Measurements from ENCODE around the gene INPP5E.

The INPP5E gene, protein sequence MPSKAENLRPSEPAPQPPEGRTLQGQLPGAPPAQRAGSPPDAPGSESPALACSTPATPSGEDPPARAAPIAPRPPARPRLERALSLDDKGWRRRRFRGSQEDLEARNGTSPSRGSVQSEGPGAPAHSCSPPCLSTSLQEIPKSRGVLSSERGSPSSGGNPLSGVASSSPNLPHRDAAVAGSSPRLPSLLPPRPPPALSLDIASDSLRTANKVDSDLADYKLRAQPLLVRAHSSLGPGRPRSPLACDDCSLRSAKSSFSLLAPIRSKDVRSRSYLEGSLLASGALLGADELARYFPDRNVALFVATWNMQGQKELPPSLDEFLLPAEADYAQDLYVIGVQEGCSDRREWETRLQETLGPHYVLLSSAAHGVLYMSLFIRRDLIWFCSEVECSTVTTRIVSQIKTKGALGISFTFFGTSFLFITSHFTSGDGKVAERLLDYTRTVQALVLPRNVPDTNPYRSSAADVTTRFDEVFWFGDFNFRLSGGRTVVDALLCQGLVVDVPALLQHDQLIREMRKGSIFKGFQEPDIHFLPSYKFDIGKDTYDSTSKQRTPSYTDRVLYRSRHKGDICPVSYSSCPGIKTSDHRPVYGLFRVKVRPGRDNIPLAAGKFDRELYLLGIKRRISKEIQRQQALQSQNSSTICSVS

GRCh38 chr9:136439481-136440408 lies at the start of gene INPP5E:
TSS of gene INPP5E (minus strand) at chr9:136439845. CDS start at chr9:136439419, 426 bp downstream.
- peak; percentile 94 for DNase-seq
- Mint-ChIP-seq H3K36me3 (ENCODE audit: low read depth) (peaks cover 47% of the 10 kb centered on the region), H3K27me3 (ENCODE audit: low read depth, poor library complexity) (no peaks in the 10 kb centered on the region), H3K9me3 (no peaks in the 10 kb centered on the region), H3K27ac (no peak within 1 kb of the TSS), H3K4me3 (peak within 1 kb of the TSS; percentile 87), H3K4me1 (peaks cover 35% of the 10 kb centered on the region)
- TF ChIP-seq CTCF (IDR thresholded peaks at IDR 0.05), result peak; percentile 45

DNA sequence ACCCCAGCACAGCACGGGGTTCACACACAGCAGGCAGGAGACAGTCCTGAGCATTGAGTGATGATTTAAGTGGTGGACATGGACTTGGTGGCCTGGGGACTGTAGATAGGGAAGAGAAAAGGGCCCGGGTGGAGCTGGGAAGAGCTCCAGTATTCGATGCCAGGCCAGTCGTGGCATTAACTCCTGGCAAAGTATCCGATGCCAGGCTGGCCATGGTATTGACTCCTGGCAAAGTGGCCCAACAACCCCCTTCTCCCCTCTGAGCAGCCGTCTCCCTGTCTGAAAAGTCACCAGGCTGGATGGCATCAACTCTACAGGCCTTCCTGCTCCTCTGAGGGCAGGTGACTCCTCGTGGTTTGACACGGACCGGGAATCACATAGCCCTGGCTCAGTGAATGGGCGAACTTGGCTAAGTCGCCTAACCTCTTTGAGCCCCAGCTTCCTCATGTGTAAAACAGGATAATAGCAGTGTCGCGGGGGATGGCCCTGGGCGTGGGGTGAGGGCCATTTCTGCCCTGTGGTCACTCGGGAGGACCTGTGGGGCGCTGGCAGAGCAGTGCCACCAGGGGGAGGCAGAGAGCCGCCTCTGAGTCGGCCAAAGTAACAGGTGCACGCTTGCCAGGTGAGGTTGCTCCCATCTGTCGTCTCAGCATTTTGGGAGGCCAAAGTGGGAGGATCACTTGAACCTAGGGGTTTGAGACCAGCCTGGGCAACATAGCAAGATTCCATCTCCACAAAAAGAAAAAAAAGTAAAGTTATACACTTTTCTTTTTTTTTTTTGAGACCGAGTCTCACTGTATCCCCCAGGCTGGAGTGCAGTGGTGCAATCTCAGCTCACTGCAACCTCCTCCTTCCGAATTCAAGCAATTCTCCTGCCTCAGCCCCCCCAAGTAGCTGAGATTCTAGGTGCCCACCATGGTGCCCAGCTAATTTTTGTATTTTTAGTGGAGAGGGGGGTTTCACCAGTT lies 48.9 kb upstream of the INPP5E start:
- Mint-ChIP-seq H3K36me3 (ENCODE audit: low read depth) (peaks cover 5% of the 10 kb centered on the region), H3K4me1 (peaks cover 19% of the 10 kb centered on the region), H3K27ac (no peak overlapping the region), H3K27me3 (ENCODE audit: low read depth, poor library complexity) (peaks cover 11% of the 10 kb centered on the region), H3K4me3 (no peak overlapping the region), H3K9me3 (no peaks in the 10 kb centered on the region)
- peak; percentile 86 for DNase-seq
- peak; percentile 99 for TF ChIP-seq CTCF (IDR thresholded peaks at IDR 0.05)

DNA sequence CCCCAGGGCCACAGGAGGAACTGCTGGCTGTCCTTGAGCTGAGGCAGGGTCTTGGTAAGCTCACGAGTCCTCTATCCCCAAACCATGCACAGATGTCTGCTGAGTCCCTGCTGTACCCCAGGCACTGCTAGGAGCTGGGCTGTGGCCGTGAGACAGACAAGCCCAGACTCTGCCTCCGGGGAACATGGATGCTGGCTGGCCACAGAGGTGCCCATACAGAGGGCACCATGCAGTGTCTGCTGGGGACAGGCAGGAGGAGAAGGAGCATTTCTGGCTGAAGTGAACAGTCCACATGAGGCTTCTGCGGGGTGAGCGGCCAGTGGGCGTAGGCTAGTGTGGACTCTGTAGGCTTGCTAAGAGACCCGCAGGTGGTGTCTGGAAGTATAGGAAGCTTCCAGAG lies 48.0 kb upstream of the INPP5E start:
- no peak for TF ChIP-seq CTCF (IDR thresholded peaks at IDR 0.05)
- DNase-seq, result no peak
- Mint-ChIP-seq H3K4me3 (no peak overlapping the region), H3K9me3 (no peaks in the 10 kb centered on the region), H3K27ac (no peak overlapping the region), H3K4me1 (peaks cover 19% of the 10 kb centered on the region), H3K36me3 (ENCODE audit: low read depth) (peaks cover 4% of the 10 kb centered on the region), H3K27me3 (ENCODE audit: low read depth, poor library complexity) (peaks cover 11% of the 10 kb centered on the region)

GRCh38 chr9:136486823-136487620 lies 47.4 kb upstream of the INPP5E start:
- no peak for TF ChIP-seq CTCF (IDR thresholded peaks at IDR 0.05)
- H3K27ac Mint-ChIP-seq, result no peak overlapping the region

More at GRCh38 chr9:136486823-136487620, 47.4 kb upstream of the INPP5E start:
- Mint-ChIP-seq H3K9me3 (no peaks in the 10 kb centered on the region), H3K27me3 (ENCODE audit: low read depth, poor library complexity) (peaks cover 11% of the 10 kb centered on the region), H3K4me3 (no peak overlapping the region), H3K36me3 (ENCODE audit: low read depth) (no peaks in the 10 kb centered on the region), H3K4me1 (peaks cover 24% of the 10 kb centered on the region)
- no peak for DNase-seq

Measured in nephron progenitor cell (in vitro differentiated cells).